Right atrium auricular region (tissue), 2 donors: ENCODE data around the gene WDR26. TPM values are rescaled to one million over a fixed set of nuclear protein-coding genes. Genes with fewer than 3 reads are reported as not detected.
"Not testable (repeated sequence)": the region's sequence is repeated elsewhere in the genome, so short reads cannot be mapped to it uniquely, and the experiment has no call there.

Experiments used
- DNase-seq: peaks from one replicate; pipeline ENCODE4 v3.0.0-alpha.2; 2019; ENCODE audit warnings: low spot score
- H3K27ac ChIP-seq, 2 donors: fragments of 200-600 bp; sonication (generic); 1 replicate in 1 of 2; 2 replicates in 1 of 2; pipeline ENCODE4 v1.5.1; 2016 to 2019
- H3K27me3 ChIP-seq, 2 donors: fragments of 200-600 bp; sonication (generic); one replicate each; pipeline versions ENCODE4 v1.5.1 to v1.6.0; 2017 to 2019
- H3K36me3 ChIP-seq: fragments of 200-600 bp; sonication (generic); one replicate; pipeline ENCODE4 v1.5.1; 2016
- H3K4me1 ChIP-seq, 2 donors: fragments of 200-600 bp; sonication (generic); one replicate each; pipeline versions ENCODE4 v1.5.1 to v1.6.0; 2017 to 2019
- H3K4me3 ChIP-seq, 2 donors: fragments of 200-600 bp; sonication (generic); 1 replicate in 1 of 2; 2 replicates in 1 of 2; pipeline ENCODE4 v1.5.1; 2017 to 2019; ENCODE audit warnings: mild to moderate bottlenecking in 1 of 2, moderate library complexity in 1 of 2
- H3K9me3 ChIP-seq, 2 donors: fragments of 200-600 bp; sonication (generic); one replicate each; pipeline ENCODE4 v1.5.1; 2019
- total RNA-seq, 2 donors: library from RNA; depleted of rRNA; stranded (reverse); fragments of >200 nt; gene quantifications; one replicate each; pipeline ENCODE4 v1.1.0, GENCODE V29; 2016
- TF ChIP-seq, protein P1 (sequence below), 2 donors: fragments of 200-600 bp; sonication (generic); IDR thresholded peaks; one replicate each; pipeline ENCODE4 v1.5.1; 2019; ENCODE audit warnings: antibody characterized with exemption in 2 of 2

WDR26 gene
- total RNA-seq, 2 donors from 2014 or later, result 44.6 to 54.5 TPM

DNA sequence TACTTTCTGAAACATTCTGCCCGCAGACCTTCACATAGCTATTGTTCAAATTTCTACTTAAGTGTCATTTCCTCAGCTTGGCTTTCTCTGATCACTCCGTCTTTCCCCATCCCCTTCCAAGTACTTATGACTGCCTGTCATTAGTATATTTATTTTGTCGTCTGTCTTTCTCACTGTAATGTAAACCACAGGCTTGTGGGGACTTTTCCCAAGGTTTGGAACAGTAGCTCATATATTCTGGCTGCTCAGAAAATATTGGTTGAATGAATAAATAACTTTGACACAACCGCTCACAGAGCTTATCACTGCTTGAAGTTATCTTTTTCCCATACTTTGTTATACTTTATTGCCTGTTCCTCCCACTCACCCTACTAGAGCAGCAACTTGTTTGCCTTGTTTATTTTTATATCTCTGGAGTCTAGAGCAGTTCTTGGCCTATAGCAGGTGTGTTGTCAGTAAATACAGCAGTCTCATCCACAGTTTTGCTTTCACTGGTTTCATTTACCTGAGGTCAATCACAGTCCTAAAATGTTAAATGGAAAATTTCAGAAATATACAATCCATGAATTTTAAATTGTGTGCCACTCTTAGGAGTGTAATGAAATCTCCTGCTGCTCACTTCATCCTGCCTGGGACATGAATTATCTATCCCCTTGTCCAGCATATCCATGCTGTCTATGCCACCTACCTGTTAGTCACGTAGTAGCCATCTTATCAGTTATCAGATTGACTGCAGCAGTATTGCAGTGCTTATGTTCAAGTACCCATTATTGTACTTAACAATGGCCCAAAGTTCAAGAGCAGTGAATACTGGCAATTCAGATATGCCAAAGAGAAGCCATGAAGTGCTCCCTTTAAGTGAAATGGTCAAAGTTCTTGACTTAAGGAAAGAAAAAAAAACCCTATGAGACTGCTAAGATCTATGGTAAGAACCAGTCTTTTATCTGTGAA, 80.3 kb downstream of the WDR26 start:
- Histone ChIP-seq H3K4me1 (peaks cover 0 to 12% of the 10 kb centered on the region in 2 donors), H3K36me3 (no peaks in the 10 kb centered on the region), H3K27ac (no peak overlapping the region), H3K9me3 (no peaks in the 10 kb centered on the region), H3K27me3 (no peaks in the 10 kb centered on the region), H3K4me3 (no peak overlapping the region)
- TF ChIP-seq, protein P1, sequence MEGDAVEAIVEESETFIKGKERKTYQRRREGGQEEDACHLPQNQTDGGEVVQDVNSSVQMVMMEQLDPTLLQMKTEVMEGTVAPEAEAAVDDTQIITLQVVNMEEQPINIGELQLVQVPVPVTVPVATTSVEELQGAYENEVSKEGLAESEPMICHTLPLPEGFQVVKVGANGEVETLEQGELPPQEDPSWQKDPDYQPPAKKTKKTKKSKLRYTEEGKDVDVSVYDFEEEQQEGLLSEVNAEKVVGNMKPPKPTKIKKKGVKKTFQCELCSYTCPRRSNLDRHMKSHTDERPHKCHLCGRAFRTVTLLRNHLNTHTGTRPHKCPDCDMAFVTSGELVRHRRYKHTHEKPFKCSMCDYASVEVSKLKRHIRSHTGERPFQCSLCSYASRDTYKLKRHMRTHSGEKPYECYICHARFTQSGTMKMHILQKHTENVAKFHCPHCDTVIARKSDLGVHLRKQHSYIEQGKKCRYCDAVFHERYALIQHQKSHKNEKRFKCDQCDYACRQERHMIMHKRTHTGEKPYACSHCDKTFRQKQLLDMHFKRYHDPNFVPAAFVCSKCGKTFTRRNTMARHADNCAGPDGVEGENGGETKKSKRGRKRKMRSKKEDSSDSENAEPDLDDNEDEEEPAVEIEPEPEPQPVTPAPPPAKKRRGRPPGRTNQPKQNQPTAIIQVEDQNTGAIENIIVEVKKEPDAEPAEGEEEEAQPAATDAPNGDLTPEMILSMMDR (IDR thresholded peaks at IDR 0.05), result no peak
- no peak for DNase-seq

DNA sequence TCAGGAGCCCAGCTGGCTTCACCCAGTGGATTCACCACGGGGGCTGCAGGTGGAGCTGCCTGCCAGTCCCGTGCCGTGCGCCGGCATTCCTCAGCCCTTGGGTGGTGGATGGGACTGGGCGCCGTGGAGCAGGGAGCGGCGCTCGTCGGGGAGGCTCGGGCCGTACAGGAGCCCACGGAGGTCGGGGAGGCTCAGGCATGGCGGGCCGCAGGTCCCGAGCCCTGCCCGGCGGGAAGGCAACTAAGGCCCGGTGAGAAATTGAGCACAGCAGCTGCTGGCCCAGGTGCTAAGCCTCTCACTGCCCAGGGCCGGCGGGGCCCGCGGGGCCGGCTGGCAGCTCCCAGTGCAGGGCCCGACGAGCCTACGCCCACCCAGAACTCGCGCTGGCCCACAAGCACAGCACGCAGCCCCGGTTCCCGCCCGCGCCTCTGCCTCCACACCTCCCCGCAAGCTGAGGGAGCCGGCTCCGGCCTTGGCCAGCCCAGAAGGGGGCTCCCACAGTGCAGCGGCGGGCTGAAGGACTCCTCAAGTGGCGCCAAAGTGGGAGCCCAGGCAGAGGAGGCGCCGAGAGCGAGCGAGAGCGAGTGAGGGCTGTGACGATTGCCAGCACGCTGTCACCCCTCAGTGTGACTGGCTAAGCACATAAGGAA, 82.0 kb downstream of the WDR26 start:
- DNase-seq, result not testable (repeated sequence)

DNA sequence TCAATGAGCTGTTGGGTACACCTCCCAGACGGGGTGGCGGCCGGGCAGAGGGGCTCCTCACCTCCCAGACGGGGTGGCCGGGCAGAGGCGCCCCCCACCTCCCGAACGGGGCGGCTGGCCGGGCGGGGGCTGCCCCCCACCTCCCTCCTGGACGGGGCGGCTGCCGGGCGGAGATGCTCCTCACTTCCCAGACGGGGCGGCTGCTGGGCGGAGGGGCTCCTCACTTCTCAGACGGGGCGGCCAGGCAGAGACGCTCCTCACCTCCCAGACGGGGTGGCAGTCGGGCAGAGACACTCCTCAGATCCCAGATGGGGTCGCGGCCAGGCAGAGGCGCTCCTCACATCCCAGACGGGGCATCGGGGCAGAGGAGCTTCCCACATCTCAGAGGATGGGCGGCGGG, 84.9 kb downstream of the WDR26 start:
- H3K9me3 ChIP-seq, H3K27ac ChIP-seq, H3K36me3 ChIP-seq, H3K27me3 ChIP-seq, DNase-seq, H3K4me1 ChIP-seq, H3K4me3 ChIP-seq: not testable (repeated sequence)

More for the DNA sequence above, 82.0 kb downstream of the WDR26 start:
- H3K9me3 ChIP-seq, H3K4me3 ChIP-seq, H3K36me3 ChIP-seq, H3K27me3 ChIP-seq, H3K27ac ChIP-seq, H3K4me1 ChIP-seq: not testable (repeated sequence)

DNA sequence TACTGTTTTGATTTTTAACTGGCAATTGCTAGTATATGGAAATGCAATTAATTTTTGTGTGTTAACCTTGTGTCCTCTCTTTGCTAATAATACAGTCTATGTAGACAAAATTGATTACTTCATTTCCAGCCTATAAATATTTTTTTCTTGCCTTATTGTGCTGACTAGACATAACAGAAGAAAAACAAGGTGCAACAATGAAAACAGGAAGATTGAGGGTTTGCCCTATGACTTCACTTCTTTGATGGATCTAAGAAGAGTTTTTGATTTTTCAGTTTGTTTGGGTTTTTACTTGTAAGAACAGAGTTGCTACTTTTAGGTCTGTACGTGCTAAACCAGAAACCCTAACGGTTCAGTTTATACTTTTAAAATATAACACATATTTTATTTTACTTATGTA, 86.5 kb downstream of the WDR26 start:
- H3K4me3 ChIP-seq, result no peak overlapping the region
- TF ChIP-seq, protein P1 (IDR thresholded peaks at IDR 0.05), result no peak
- no peaks in the 10 kb centered on the region for H3K4me1 ChIP-seq
- H3K9me3 ChIP-seq, result peaks cover 0 to 14% of the 10 kb centered on the region in 2 donors
- no peaks in the 10 kb centered on the region for H3K27me3 ChIP-seq
- no peak overlapping the region for H3K27ac ChIP-seq
- no peak for DNase-seq
- H3K36me3 ChIP-seq, result no peaks in the 10 kb centered on the region

DNA sequence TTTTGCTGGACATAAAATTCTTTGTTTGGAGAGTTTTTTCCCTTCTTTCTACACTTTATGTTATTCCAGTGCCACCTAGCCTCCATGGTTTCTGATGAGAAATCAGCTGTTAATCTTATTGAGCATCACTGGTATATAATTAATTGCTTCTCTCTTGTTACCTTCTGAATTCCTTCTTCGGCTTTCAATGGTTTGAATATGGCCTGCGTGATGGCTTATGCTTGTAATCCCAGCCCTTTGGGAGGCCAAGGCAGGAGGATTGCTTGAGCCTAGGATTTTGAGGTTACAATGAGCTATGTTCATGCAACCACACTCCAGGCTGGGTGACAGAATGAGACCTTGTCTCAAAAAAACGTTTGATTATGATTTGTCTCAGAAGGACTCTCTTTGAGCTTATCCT, 90.9 kb downstream of the WDR26 start:
- DNase-seq, result no peak
- no peaks in the 10 kb centered on the region for H3K27me3 ChIP-seq
- TF ChIP-seq, protein P1 (IDR thresholded peaks at IDR 0.05), result no peak
- H3K36me3 ChIP-seq, result no peaks in the 10 kb centered on the region
- no peak overlapping the region for H3K27ac ChIP-seq
- H3K9me3 ChIP-seq, result peaks cover 0 to 14% of the 10 kb centered on the region in 2 donors
- no peak overlapping the region for H3K4me3 ChIP-seq
- H3K4me1 ChIP-seq, result peaks cover 0 to 4% of the 10 kb centered on the region in 2 donors

DNA sequence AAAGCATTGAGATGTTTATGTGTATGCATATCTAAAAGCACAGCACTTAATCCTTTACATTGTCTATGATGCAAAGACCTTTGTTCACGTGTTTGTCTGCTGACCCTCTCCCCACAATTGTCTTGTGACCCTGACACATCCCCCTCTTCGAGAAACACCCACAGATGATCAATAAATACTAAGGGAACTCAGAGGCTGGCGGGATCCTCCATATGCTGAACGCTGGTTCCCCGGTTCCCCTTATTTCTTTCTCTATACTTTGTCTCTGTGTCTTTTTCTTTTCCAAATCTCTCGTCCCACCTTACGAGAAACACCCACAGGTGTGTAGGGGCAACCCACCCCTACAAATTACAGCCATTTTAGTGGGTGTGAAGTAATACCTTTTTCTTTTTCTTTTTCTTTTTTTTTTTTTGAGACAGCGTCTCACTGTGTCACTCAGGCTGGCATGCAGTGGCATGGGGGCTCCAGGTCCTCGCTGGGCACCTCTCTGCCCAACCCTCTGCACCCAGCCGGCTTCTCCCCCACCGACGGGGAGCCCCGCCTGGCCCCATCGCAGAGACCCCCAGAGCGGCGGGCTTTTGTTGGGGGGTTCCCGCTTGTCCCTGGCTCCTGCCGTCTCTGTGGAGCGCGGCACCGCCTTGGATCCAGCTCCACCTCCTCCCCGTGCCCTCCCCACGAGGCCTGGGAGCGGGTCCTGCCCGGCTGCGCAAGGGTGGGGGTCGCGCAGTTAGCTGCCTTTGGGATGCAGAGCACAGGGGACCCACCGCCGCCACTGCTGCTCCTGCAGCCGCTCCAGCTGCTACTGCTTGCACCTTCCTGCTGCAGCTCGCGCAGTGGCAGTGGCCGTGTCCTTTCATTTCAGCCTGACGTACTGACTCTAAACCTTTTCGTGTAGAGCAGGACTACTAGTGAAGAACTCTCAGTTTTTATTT, 93.9 kb downstream of the WDR26 start:
- H3K4me3 ChIP-seq, result peak overlapping the region; percentile 29 to 52
- not testable (repeated sequence) for H3K4me1 ChIP-seq, H3K36me3 ChIP-seq, H3K27ac ChIP-seq, H3K27me3 ChIP-seq, DNase-seq
- H3K9me3 ChIP-seq, result peaks cover 0 to 14% of the 10 kb centered on the region in 2 donors
